ENCODE results near the gene CES5A. TPM values are rescaled to one million over a fixed set of nuclear protein-coding genes. Genes with fewer than 3 reads are reported as not detected.
"Not testable (repeated sequence)": the region's sequence is repeated elsewhere in the genome, so short reads cannot be mapped to it uniquely, and the experiment has no call there.

The CES5A gene
- total RNA-seq, 2 donors from 2014 or later, result 0.26 TPM; not detected in 1

DNA sequence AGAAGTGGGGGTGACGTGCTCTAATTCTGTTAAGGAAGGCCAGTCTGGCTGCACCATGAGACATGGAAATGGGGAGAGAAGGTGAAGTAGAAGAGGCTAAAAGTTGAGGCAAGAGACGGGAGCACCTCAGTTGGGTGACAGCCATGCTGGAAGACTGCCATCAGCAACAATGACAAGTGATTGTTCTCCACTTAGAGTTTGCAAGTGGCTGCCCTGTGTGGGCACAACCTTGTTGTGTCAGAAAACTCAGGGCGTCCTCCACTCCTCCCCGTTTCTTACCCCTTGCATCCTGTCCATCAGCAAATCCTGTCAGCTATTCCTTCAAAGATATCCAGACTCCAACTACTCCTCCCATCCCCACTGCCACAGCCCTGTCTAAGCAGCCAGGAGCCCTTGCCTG, 59.9 kb downstream of the CES5A start:
- 86 to 90% methylated on average over 4 of the region's 4 CpGs for WGBS, 2 experiments (ENCODE audit: insufficient coverage in 1 of 2, insufficient read length in 1 of 2)
- H3K4me3 Mint-ChIP-seq, result no peak overlapping the region
- H3K9me3 ChIP-seq (ENCODE audit: control insufficient read depth, low read length), result no peaks in the 10 kb centered on the region
- H3K9me3 Mint-ChIP-seq, result no peaks in the 10 kb centered on the region
- DNase-seq, result peak; percentile 14
- TF ChIP-seq, protein P1, sequence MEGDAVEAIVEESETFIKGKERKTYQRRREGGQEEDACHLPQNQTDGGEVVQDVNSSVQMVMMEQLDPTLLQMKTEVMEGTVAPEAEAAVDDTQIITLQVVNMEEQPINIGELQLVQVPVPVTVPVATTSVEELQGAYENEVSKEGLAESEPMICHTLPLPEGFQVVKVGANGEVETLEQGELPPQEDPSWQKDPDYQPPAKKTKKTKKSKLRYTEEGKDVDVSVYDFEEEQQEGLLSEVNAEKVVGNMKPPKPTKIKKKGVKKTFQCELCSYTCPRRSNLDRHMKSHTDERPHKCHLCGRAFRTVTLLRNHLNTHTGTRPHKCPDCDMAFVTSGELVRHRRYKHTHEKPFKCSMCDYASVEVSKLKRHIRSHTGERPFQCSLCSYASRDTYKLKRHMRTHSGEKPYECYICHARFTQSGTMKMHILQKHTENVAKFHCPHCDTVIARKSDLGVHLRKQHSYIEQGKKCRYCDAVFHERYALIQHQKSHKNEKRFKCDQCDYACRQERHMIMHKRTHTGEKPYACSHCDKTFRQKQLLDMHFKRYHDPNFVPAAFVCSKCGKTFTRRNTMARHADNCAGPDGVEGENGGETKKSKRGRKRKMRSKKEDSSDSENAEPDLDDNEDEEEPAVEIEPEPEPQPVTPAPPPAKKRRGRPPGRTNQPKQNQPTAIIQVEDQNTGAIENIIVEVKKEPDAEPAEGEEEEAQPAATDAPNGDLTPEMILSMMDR (conservative IDR thresholded peaks at IDR 0.05), result no peak
- H3K27me3 Mint-ChIP-seq (ENCODE audit: insufficient read depth), result peaks cover 86% of the 10 kb centered on the region
- H3K4me3 ChIP-seq (ENCODE audit: low read length), result no peak overlapping the region
- H3K4me1 ChIP-seq (ENCODE audit: control insufficient read depth, insufficient read depth, low read length), result peaks cover 5% of the 10 kb centered on the region
- no peaks in the 10 kb centered on the region for H3K36me3 Mint-ChIP-seq (ENCODE audit: low read depth)
- no peak overlapping the region for H3K27ac ChIP-seq (ENCODE audit: low read depth, low read length)
- H3K27me3 ChIP-seq (ENCODE audit: control insufficient read depth, insufficient read depth, low read length, poor library complexity, severe bottlenecking), result peaks cover 93% of the 10 kb centered on the region
- no peaks in the 10 kb centered on the region for H3K36me3 ChIP-seq (ENCODE audit: control insufficient read depth, insufficient read depth, low read length)
- H3K4me1 Mint-ChIP-seq, result peaks cover 44% of the 10 kb centered on the region
- H3K27ac Mint-ChIP-seq, result no peak overlapping the region
- no peak overlapping the region for H3K9ac ChIP-seq (ENCODE audit: extremely low read depth, low read length, poor library complexity, severe bottlenecking)

DNA sequence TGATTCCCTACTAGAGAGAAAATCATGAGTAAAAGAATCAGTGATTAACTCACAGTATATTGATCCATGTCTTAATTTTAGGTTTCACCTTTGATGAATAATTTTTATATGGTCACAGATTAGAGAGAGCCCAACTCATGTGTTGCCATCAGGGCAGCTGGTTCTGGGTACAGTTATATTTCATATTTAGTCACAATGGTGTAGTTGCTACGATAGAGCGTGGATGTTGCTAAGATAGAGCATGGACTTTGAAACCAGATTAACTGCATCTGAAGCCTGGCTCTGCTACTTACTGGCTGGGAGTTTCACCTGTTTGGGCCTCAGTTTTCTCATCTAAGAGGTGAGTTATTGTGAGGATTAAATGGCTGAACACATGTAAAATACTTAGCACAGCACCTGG, 61.0 kb downstream of the CES5A start:
- Mint-ChIP-seq H3K4me1 (peaks cover 44% of the 10 kb centered on the region), H3K27me3 (ENCODE audit: insufficient read depth) (peaks cover 87% of the 10 kb centered on the region)
- H3K36me3 Mint-ChIP-seq (ENCODE audit: low read depth); DNase-seq; H3K4me1 ChIP-seq (ENCODE audit: control insufficient read depth, insufficient read depth, low read length); H3K9me3 ChIP-seq (ENCODE audit: control insufficient read depth, low read length); H3K9ac ChIP-seq (ENCODE audit: extremely low read depth, low read length, poor library complexity, severe bottlenecking); H3K27ac ChIP-seq (ENCODE audit: low read depth, low read length); H3K27ac Mint-ChIP-seq; H3K9me3 Mint-ChIP-seq; H3K4me3 ChIP-seq (ENCODE audit: low read length); H3K4me3 Mint-ChIP-seq; H3K36me3 ChIP-seq (ENCODE audit: control insufficient read depth, insufficient read depth, low read length): not testable (repeated sequence)
- 89 to 93% methylated on average over 2 of the region's 2 CpGs for WGBS, 2 experiments (ENCODE audit: insufficient coverage in 1 of 2, insufficient read length in 1 of 2)
- H3K27me3 ChIP-seq (ENCODE audit: control insufficient read depth, insufficient read depth, low read length, poor library complexity, severe bottlenecking), result peaks cover 96% of the 10 kb centered on the region

DNA sequence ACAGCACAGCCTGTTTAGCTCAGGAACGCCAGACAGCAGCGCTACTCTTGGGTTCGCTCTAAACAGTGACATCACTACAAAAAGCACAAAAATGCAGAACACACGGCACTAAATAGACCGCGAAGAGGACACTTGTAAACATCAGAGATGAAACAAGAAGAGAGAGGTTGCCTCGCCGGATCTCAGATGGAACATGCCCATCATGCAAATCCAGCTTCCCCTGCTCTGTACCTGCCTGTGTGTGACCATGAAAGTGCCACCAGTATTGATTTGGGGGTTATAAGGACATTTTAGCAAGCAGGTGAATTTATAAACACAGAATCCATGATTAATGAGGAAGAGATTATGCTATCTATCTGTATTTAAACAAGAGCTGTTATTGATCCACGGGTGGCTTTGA, 61.4 kb downstream of the CES5A start:
- H3K4me1 ChIP-seq (ENCODE audit: control insufficient read depth, insufficient read depth, low read length); H3K36me3 Mint-ChIP-seq (ENCODE audit: low read depth); H3K4me3 ChIP-seq (ENCODE audit: low read length); H3K4me3 Mint-ChIP-seq; H3K27ac Mint-ChIP-seq; H3K9me3 Mint-ChIP-seq; H3K9me3 ChIP-seq (ENCODE audit: control insufficient read depth, low read length); H3K27ac ChIP-seq (ENCODE audit: low read depth, low read length); H3K9ac ChIP-seq (ENCODE audit: extremely low read depth, low read length, poor library complexity, severe bottlenecking); H3K36me3 ChIP-seq (ENCODE audit: control insufficient read depth, insufficient read depth, low read length): not testable (repeated sequence)
- H3K27me3 ChIP-seq (ENCODE audit: control insufficient read depth, insufficient read depth, low read length, poor library complexity, severe bottlenecking), result peaks cover 94% of the 10 kb centered on the region
- 86 to 93% methylated on average over 6 to 8 of the region's 9 CpGs for WGBS, 2 experiments (ENCODE audit: insufficient coverage in 1 of 2, insufficient read length in 1 of 2)
- H3K4me1 Mint-ChIP-seq, result peaks cover 44% of the 10 kb centered on the region
- peak; percentile 11 for DNase-seq
- peaks cover 83% of the 10 kb centered on the region for H3K27me3 Mint-ChIP-seq (ENCODE audit: insufficient read depth)

DNA sequence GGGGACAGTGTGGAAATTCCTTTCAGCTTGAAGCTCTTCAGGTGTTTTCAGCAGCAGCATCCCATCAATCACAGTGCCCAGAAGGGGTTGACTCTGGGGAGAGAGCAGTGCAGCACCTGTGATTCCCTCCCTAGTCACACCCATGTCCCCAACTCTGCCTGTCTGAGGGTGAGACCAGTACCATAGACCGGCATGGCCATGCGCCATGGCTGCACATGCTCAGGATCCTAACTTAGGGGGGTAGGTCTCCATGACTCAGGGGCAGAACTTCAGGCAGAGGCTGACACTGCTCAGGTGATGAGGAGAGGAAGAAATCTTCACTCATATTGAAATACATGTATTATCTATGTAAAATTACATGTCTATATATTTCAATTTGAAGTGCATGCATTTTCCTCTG, 62.2 kb downstream of the CES5A start:
- H3K9ac ChIP-seq (ENCODE audit: extremely low read depth, low read length, poor library complexity, severe bottlenecking), result no peak overlapping the region
- H3K4me3 Mint-ChIP-seq, result no peak overlapping the region
- H3K9me3 ChIP-seq (ENCODE audit: control insufficient read depth, low read length), result no peaks in the 10 kb centered on the region
- H3K9me3 Mint-ChIP-seq, result no peaks in the 10 kb centered on the region
- peaks cover 76% of the 10 kb centered on the region for H3K27me3 Mint-ChIP-seq (ENCODE audit: insufficient read depth)
- no peaks in the 10 kb centered on the region for H3K36me3 ChIP-seq (ENCODE audit: control insufficient read depth, insufficient read depth, low read length)
- peaks cover 91% of the 10 kb centered on the region for H3K27me3 ChIP-seq (ENCODE audit: control insufficient read depth, insufficient read depth, low read length, poor library complexity, severe bottlenecking)
- H3K27ac Mint-ChIP-seq, result no peak overlapping the region
- H3K4me1 ChIP-seq (ENCODE audit: control insufficient read depth, insufficient read depth, low read length), result peaks cover 5% of the 10 kb centered on the region
- DNase-seq, result no peak
- H3K4me1 Mint-ChIP-seq, result peaks cover 44% of the 10 kb centered on the region
- no peak overlapping the region for H3K4me3 ChIP-seq (ENCODE audit: low read length)
- H3K27ac ChIP-seq (ENCODE audit: low read depth, low read length), result no peak overlapping the region
- no peaks in the 10 kb centered on the region for H3K36me3 Mint-ChIP-seq (ENCODE audit: low read depth)
- WGBS, 2 experiments (ENCODE audit: insufficient coverage in 1 of 2, insufficient read length in 1 of 2), result 71 to 83% methylated on average over 2 of the region's 2 CpGs
- TF ChIP-seq, protein P1 (conservative IDR thresholded peaks at IDR 0.05), result no peak

Data from endodermal cell (in vitro differentiated cells).